ENCODE measurements around the gene SMAD5.

SMAD5 gene

GRCh38 chr5:136182618-136183017, 50.0 kb downstream of the SMAD5 start:
- no peak for TF ChIP-seq CTCF (IDR thresholded peaks at IDR 0.05; ENCODE audit: insufficient read depth, low read length, poor library complexity, severe bottlenecking)
- Histone ChIP-seq H3K27me3 (replicated peaks; ENCODE audit: control insufficient read depth, insufficient read depth, low read length) (no peaks in the 10 kb centered on the region), H3K4me3 (replicated peaks; ENCODE audit: low read depth, low read length) (no peak overlapping the region), H3K36me3 (ENCODE audit: control insufficient read depth, insufficient read depth, low read length) (no peaks in the 10 kb centered on the region)
- DNase-seq (ENCODE audit: extremely low read depth, insufficient read length): no peak

- TF ChIP-seq CTCF (IDR thresholded peaks at IDR 0.05; ENCODE audit: insufficient read depth, low read length, poor library complexity, severe bottlenecking): no peak
- no peaks in the 10 kb centered on the region; the same call in 1 of the 2 replicates for H3K36me3 ChIP-seq (ENCODE audit: control insufficient read depth, insufficient read depth, low read length)
- H3K27me3 ChIP-seq (replicated peaks; ENCODE audit: control insufficient read depth, insufficient read depth, low read length): no peaks in the 10 kb centered on the region
- no peak overlapping the region for H3K4me3 ChIP-seq (replicated peaks; ENCODE audit: low read depth, low read length)
- no peak for DNase-seq (ENCODE audit: extremely low read depth, insufficient read length)
These were observed 53.5 kb downstream of the SMAD5 start for GRCh38 chr5:136185974-136186665.

GRCh38 chr5:136186796-136187195, 54.2 kb downstream of the SMAD5 start:
- Histone ChIP-seq H3K27me3 (replicated peaks; ENCODE audit: control insufficient read depth, insufficient read depth, low read length) (no peaks in the 10 kb centered on the region), H3K36me3 (ENCODE audit: control insufficient read depth, insufficient read depth, low read length) (no peaks in the 10 kb centered on the region; the same call in 1 of the 2 replicates), H3K4me3 (replicated peaks; ENCODE audit: low read depth, low read length) (no peak overlapping the region)
- no peak for TF ChIP-seq CTCF (IDR thresholded peaks at IDR 0.05; ENCODE audit: insufficient read depth, low read length, poor library complexity, severe bottlenecking)
- no peak for DNase-seq (ENCODE audit: extremely low read depth, insufficient read length)

GRCh38 chr5:136188859-136189258, 56.2 kb downstream of the SMAD5 start:
- Histone ChIP-seq H3K4me3 (replicated peaks; ENCODE audit: low read depth, low read length) (no peak overlapping the region), H3K27me3 (replicated peaks; ENCODE audit: control insufficient read depth, insufficient read depth, low read length) (no peaks in the 10 kb centered on the region; the same call in 1 of the 2 replicates), H3K36me3 (ENCODE audit: control insufficient read depth, insufficient read depth, low read length) (no peaks in the 10 kb centered on the region; the same call in 1 of the 2 replicates)
- no peak for DNase-seq (ENCODE audit: extremely low read depth, insufficient read length)
- TF ChIP-seq CTCF (IDR thresholded peaks at IDR 0.05; ENCODE audit: insufficient read depth, low read length, poor library complexity, severe bottlenecking): no peak

GRCh38 chr5:136190091-136190720, 57.6 kb downstream of the SMAD5 start:
- Histone ChIP-seq H3K4me3 (replicated peaks; ENCODE audit: low read depth, low read length) (no peak overlapping the region), H3K27me3 (replicated peaks; ENCODE audit: control insufficient read depth, insufficient read depth, low read length) (no peaks in the 10 kb centered on the region; the same call in none of the 2 replicates)

More at GRCh38 chr5:136190091-136190720, 57.6 kb downstream of the SMAD5 start:
- no peak for TF ChIP-seq CTCF (IDR thresholded peaks at IDR 0.05; ENCODE audit: insufficient read depth, low read length, poor library complexity, severe bottlenecking)
- no peak for DNase-seq (ENCODE audit: extremely low read depth, insufficient read length)
- no peaks in the 10 kb centered on the region; the same call in 1 of the 2 replicates for H3K36me3 ChIP-seq (ENCODE audit: control insufficient read depth, insufficient read depth, low read length)
